Activated naive CD4-positive, alpha-beta T cell treated with Interleukin-2 at 50 U/mL for 16 hours (primary cell): Measurements from ENCODE around the gene MRPL19.
A peak's percentile ranks its signal among the peaks of the same experiment; 100 is the strongest.
"Not testable (repeated sequence)": the region's sequence is repeated elsewhere in the genome, so short reads cannot be mapped to it uniquely, and the experiment has no call there.

Experiments
- DNase-seq: peaks from one replicate; pipeline ENCODE4 v3.0.0-alpha.2; 2020

Gene MRPL19

GRCh38 chr2:75675908-75676307, 29.3 kb downstream of the MRPL19 start:
- DNase-seq, result no peak

- DNase-seq, result no peak
Observed at GRCh38 chr2:75676464-75676863, 29.9 kb downstream of the MRPL19 start.

DNA sequence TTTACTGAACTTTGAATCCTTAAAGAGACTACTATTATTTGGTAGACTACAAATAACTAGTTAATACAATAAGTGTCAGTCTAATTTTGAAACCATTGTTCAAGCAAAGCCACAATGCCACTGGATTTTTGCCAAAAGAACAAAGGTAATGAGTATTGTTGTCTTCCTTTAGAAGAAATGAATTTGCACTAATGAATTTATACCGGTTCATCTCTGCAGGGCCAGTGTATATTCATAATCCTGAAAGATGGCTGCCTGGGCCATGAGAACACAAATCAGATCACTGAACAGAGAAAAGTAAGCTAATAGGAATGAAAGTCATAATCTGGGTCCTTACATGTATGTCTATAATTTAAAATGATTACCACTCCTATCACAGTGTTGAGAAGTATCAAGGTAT, 33.0 kb downstream of the MRPL19 start:
- no peak for DNase-seq

- DNase-seq, result no peak
Observed at GRCh38 chr2:75680402-75680801, 33.8 kb downstream of the MRPL19 start.

DNA sequence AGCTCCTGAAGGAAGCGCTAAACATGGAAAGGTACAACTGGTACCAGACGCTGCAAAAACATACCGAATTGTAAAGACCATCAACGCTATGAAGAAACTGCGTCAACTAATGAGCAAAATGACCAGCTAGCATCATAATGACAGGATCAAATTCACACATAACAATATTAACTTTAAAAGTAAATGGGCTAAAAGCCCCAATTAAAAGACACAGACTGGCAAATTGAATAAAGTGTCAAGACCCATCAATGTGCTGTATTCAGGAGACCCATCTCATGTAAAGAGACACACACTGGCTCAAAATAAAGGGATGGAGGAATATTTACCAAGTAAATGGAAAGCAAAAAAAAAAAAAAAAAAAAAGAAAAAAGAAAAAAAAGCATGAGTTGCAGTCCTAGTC, 36.8 kb downstream of the MRPL19 start:
- not testable (repeated sequence) for DNase-seq

- no peak for DNase-seq
Observed at GRCh38 chr2:75688196-75688595, 41.6 kb downstream of the MRPL19 start.

- DNase-seq, result no peak
Observed at GRCh38 chr2:75698918-75699317, 52.3 kb downstream of the MRPL19 start.

GRCh38 chr2:75702593-75702992, 56.0 kb downstream of the MRPL19 start:
- no peak for DNase-seq

- DNase-seq, result no peak
Observed at GRCh38 chr2:75703589-75704287, 57.2 kb downstream of the MRPL19 start.

GRCh38 chr2:75705921-75706320, 59.3 kb downstream of the MRPL19 start:
- no peak for DNase-seq

DNA sequence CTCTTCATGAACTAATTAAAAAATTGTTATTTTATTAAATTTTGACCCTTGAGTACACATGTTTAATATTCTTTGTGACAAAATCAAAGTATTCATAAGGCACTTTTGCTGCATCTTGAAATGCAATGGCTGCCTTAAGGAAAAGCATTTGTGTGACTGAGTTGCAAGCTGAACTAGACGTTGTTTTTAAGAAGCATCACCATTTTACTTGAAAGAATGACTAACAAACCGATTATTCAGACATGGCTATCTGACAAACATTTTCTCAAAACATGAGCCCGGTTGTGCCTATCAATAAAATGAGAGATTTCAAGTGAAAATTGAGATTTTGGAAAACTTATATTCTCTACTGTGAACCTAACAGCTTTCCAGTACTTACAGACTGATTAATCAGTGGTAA, 61.3 kb downstream of the MRPL19 start:
- no peak for DNase-seq

- DNase-seq, result no peak
Observed at GRCh38 chr2:75709297-75709696, 62.7 kb downstream of the MRPL19 start.

GRCh38 chr2:75710220-75710576, 63.6 kb downstream of the MRPL19 start:
- DNase-seq, result no peak

- DNase-seq, result peak; percentile 87
Observed at GRCh38 chr2:75710577-75711253, 64.1 kb downstream of the MRPL19 start, which contains the start of gene GCFC2. Gene GCFC2 (minus strand): TSS chr2:75710915. CDS start chr2:75710855, 60 bp downstream.

- DNase-seq, result not testable (repeated sequence)
Observed at GRCh38 chr2:75711590-75711989, 65.0 kb downstream of the MRPL19 start.

DNA sequence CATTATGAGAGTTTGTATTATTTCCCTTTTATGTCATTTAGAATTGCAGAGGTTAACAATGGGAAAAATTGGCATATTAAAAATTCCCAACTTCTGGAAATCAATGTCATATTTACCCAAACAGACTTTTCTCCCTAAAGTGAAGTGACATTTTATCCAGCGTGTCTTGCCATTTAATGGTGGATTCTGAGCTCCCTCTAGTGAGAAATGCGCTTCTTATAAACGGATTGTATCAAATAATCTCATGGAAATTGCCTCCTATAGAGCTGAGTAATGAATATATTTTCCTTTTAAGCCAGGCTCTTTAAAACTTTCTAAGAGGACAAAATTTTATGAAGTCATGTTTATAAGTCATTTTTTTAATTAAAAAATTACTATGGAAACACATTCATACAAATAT, 69.8 kb downstream of the MRPL19 start:
- no peak for DNase-seq

- no peak for DNase-seq
Observed at GRCh38 chr2:75719616-75720015, 73.0 kb downstream of the MRPL19 start.

- no peak for DNase-seq
Observed at GRCh38 chr2:75720525-75720924, 73.9 kb downstream of the MRPL19 start.

DNA sequence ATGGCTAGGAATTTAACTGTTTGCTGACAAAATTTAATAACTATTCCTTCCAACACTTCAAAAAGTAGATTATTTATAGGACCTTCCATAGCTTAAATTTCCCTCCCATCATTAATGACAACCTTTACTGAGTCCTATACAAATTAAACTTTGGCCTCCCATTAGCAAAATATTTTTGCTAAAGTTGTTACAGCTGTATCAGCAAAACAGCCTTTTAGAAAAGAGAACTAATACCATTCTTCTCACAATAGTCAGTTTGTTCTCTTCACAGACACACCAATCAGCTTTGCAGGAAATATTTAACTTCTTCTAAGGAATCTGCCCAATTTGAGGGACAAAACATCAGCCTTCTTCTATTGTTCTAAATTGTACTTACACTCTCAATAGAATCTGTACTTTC, 76.1 kb downstream of the MRPL19 start:
- no peak for DNase-seq

DNA sequence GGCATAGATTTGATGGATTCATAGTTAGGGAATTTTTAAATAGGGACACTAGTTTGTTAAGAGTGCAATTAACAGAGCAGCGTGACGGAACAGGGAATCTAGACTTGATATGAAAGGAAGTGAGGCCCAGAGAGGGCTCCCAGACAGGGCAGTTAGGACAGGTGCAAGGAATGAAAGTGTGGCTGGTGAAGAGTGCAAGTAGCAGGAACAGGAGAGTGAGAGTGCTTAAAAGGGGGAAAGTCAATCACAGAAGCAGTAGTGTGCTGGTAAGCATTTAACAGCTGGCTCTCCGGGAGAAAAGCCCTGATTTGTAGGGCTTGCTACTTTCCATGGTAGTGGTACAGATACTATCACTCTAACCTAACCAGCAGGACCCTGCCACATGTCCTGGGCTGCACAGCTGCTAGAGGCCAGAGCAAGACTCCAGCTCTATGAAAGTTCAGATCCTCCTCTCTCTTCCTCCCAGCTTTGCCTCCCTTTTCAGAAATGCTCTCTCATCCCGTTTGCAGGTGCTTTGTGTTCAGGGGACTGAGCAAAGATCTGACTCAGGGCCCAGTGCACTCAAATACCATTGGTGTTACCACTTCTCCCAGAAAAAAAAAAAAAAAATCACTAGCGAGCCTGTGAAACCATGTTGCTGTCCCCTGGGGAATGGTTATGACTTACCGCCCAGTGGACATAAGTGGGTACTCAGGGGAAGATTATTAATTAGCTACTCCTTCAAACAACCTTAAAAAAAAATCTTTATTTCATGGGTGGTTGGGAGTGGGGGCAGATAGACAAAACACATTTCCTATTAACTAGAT, 82.2 kb downstream of the MRPL19 start:
- DNase-seq, result no peak

DNA sequence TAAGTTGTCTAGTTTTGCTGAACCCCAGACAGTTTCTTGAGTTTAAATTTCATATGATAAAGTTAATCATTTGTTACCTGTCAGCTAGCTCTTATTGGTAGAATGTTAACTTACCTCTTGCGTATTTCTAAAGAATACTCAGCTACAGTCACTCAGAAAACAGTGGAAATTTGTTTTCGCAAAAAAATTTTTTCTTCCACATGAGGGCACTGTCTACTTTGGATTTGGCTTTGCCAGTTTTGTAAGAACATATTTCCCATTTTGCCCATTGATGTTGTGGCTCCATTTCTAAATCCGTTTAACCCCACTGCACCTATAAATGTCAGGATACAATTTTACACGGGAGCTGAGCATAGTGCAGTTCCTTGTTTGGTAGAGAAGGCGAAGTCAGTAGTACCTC, 83.3 kb downstream of the MRPL19 start:
- DNase-seq, result no peak

GRCh38 chr2:75736276-75736675, 89.7 kb downstream of the MRPL19 start:
- no peak for DNase-seq

- no peak for DNase-seq
Observed at GRCh38 chr2:75737961-75738360, 91.4 kb downstream of the MRPL19 start.
